Dermis microvascular lymphatic vessel endothelial cell (primary cell): ENCODE data around the gene TMSB15C. TPM values are rescaled to one million over a fixed set of nuclear protein-coding genes. Genes with fewer than 3 reads are reported as not detected.

Source experiments
- DNase-seq, 2 donors: peaks; one replicate each; pipeline versions ENCODE4 v3.0.0 to v3.0.0-alpha.2; 2010; ENCODE audit warnings: low read depth in 2 of 2
- total RNA-seq: library from RNA; depleted of rRNA; stranded (reverse); fragments of >200 nt; gene quantifications from 2 replicates; pipeline ENCODE4 v1.2.1, GENCODE V29; 2014

The TMSB15C gene
- total RNA-seq, 1 donor from 2014 or later = 4.7 TPM

DNA sequence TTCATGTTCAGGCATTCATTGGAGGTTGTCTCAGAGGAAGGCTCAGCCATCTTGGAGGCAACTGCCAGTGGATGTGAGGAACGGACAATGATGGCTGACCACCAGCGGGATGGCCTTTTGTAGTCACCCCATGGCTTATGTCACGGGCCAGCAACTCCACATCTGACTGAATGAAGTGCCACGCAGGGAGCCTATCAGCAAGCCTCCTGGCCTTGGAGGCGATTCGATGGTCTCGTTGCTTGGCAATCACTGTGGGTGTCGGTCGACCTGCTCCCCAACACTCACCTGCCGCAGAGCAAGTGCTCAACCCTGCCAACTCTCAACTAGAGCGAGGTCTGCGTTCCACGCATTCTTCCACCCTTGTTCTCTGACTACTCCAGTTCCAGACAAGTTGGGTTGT is 28.9 kb downstream of the TMSB15C start:
- no peak for DNase-seq

DNA sequence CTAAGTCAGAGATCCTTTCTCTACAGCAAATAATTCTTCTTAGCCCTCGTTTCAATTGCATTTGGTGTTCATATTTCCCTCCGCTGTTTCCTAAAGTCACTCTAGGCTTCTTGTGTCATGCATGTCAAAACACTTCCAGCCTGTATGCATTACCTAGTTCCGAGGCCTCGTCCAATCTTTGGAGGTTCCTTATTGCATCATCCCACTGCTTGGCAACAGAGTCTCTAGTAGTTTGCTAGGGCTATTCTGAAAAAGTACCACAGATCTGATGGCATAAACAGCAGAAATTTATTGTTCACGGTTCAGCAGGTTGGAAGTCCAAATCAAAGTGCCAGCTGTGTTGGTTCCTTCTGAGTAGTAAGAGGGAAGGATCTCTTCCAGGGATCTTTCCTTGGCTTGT is 30.4 kb downstream of the TMSB15C start:
- no peak for DNase-seq

DNA sequence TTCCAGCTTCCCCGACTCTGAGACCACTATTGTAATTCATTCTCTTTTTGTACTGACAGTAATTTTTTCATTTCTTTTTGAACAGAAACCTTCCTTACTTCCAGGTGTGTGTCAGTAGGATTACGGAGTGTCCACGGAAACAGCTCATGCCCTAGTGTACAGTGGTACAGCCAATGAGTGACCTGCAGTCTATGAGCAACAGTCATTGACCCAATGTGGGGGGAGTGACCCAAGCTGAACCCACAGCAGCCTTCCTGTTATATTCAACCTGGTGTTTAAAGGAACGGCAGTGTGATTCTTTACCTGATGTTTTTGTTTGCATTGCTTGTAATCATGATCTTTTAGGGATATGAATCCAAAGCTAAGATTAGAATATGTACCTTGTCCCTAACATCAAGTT is 35.0 kb downstream of the TMSB15C start:
- DNase-seq = no peak

DNA sequence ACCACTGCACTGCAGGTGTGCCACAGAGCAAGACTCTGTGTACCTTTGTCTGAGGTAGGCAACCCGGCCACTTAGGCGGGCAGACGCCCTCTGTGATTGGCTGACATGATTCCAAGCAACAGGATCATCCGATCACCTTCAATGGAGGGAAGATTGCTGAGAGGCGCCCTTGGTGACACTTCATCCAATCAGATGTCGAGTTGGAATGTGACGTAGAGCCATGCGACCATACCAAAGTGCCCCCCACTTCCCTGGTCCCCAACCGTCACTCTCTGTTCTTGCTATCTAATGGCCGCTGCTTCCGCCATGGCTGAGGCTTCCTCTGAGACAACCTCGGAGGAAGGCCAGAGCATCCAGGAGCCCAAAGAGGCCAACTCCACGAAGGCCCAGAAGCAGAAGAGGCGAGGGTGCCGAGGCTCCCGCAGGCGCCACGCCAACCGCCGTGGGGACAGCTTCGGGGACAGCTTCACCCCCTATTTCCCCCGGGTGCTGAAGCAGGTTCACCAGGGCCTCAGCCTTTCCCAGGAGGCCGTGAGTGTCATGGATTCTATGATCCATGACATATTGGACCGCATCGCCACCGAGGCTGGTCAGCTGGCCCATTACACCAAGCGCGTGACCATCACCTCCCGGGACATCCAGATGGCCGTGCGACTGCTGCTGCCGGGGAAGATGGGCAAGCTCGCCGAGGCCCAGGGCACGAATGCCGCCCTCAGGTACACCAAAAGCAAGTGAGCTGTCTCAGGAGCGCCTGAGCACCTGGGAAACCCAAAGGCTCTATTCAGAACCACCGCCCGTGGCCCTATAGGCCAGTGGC is 36.1 kb downstream of the TMSB15C start, which contains the start of gene H2BW2:
Gene H2BW2 (plus strand): TSS at position 268 of the 817 bp plus-strand sequence. CDS start 39 bp downstream, at position 307.
- no peak for DNase-seq

Other genes with a start within 250 kb of the TMSB15C start
- 0.39 and 1.0 TPM in 2 replicates for gene RAB9B, start 244.0 kb downstream of the TMSB15C start, total RNA-seq
- gene TMSB15B, start 113.6 kb downstream of the TMSB15C start, total RNA-seq = 2.8 and 8.3 TPM in 2 replicates
- not detected in 2 replicates for gene H2BW1, start 62.5 kb downstream of the TMSB15C start, total RNA-seq
- gene H2BW2, start 36.3 kb downstream of the TMSB15C start, total RNA-seq = not detected in 2 replicates
- 1.2 and 3.3 TPM in 2 replicates for gene ZCCHC18, start 36.3 kb upstream of the TMSB15C start, total RNA-seq
- gene SLC25A53, start 80.8 kb upstream of the TMSB15C start, total RNA-seq = 7.6 and 8.5 TPM in 2 replicates
- 22.6 and 23.5 TPM in 2 replicates for gene FAM199X, start 90.2 kb upstream of the TMSB15C start, total RNA-seq
- under 0.01 and 0.13 TPM in 2 replicates for gene ESX1, start 178.7 kb upstream of the TMSB15C start, total RNA-seq